Measurements from ENCODE around the gene TPM1.

The TPM1 gene

DNA sequence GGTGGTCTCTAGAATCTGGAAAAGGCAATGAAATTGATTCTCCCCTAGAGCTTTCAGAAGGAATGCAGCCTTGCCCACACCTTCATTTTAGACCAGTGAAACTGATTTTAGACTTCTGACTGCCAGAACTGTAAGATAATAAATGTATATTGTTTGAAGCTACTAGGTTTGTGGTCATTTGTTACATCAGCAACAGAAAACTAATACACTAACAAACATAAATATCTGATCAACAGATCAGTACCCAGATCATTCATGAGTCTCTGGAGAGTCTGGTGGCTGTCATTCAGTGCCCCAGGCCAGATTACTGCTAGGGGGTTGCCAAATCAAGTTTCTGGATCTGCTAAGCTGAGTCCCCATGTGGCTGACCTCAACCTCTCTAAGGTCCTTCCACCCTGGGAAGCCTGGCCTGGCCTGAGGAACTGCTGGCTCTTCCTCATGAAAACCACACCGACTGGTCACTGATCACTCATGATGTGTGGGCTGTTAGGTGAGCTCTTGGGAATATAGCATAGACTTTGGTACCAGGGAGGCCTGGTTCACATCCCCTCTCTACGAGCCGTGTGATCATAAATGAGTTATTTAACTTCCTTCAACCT, 68.0 kb downstream of the TPM1 start:
- no peak for DNase-seq
- in situ Hi-C loops (cut with HindIII; ENCODE audit: low pct_ligation_motif_present, low sequenced_read_pairs) = no loop called here
- TF ChIP-seq, protein P1, sequence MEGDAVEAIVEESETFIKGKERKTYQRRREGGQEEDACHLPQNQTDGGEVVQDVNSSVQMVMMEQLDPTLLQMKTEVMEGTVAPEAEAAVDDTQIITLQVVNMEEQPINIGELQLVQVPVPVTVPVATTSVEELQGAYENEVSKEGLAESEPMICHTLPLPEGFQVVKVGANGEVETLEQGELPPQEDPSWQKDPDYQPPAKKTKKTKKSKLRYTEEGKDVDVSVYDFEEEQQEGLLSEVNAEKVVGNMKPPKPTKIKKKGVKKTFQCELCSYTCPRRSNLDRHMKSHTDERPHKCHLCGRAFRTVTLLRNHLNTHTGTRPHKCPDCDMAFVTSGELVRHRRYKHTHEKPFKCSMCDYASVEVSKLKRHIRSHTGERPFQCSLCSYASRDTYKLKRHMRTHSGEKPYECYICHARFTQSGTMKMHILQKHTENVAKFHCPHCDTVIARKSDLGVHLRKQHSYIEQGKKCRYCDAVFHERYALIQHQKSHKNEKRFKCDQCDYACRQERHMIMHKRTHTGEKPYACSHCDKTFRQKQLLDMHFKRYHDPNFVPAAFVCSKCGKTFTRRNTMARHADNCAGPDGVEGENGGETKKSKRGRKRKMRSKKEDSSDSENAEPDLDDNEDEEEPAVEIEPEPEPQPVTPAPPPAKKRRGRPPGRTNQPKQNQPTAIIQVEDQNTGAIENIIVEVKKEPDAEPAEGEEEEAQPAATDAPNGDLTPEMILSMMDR (IDR thresholded peaks at IDR 0.05; ENCODE audit: low read depth, low read length, missing control alignments) = no peak

DNA sequence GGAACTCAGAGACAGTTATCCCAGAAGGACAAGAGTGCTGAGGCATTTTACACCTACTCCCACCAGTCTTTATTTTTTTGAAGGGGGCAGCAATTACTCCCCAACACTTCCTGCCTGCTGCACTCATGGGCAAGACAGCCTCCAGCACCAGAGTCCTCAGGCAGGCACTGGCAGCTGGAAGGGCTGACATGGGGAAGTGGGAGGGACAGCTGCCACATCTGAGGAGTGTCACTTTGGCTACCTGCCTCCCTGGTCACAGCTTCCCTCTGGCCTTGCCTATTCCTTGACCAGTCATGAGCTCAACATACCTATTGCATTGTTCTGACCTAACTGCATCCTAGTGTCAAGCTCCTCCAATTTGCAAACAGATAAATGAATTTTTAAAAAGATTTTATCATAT, 68.9 kb downstream of the TPM1 start:
- DNase-seq = no peak
- Histone ChIP-seq H3K27me3 (replicated peaks) (no peaks in the 10 kb centered on the region), H3K27ac (no peak overlapping the region), H3K36me3 (replicated peaks) (no peaks in the 10 kb centered on the region), H3K4me3 (ENCODE audit: low read depth, low read length) (no peak overlapping the region)
- in situ Hi-C loops (cut with HindIII; ENCODE audit: low pct_ligation_motif_present, low sequenced_read_pairs) = no loop called here
- TF ChIP-seq, protein P1 (IDR thresholded peaks at IDR 0.05; ENCODE audit: low read depth, low read length, missing control alignments) = no peak

More for the DNA sequence above, 68.0 kb downstream of the TPM1 start:
- Histone ChIP-seq H3K4me3 (ENCODE audit: low read depth, low read length) (no peak overlapping the region), H3K36me3 (replicated peaks) (no peaks in the 10 kb centered on the region), H3K27me3 (replicated peaks) (no peaks in the 10 kb centered on the region), H3K27ac (no peak overlapping the region)

DNA sequence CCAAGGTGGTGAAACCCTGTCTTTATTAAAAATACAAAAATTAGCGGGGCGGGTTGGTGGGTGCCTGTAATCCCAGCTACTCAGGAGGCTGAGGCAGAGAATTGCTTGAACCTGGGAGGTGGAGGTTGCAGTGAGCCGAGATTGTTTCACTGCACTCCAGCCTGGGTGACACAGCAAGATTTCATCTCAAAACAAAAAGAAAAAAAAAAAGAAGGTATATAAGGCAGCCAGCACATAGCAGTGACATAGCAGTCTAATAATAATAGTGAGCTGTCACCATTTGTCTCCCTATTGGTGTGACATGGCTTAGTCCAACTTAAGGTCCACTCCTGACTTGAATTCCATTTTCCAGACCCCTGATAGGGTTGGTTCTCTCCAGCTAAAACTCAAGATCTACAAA, 70.3 kb downstream of the TPM1 start:
- H3K27ac ChIP-seq = no peak overlapping the region
- no peaks in the 10 kb centered on the region for H3K27me3 ChIP-seq (replicated peaks)
- no peak for DNase-seq
- TF ChIP-seq, protein P1 (IDR thresholded peaks at IDR 0.05; ENCODE audit: low read depth, low read length, missing control alignments) = no peak
- H3K4me3 ChIP-seq (ENCODE audit: low read depth, low read length) = no peak overlapping the region
- in situ Hi-C loops (cut with HindIII; ENCODE audit: low pct_ligation_motif_present, low sequenced_read_pairs) = no loop called here
- H3K36me3 ChIP-seq (replicated peaks) = no peaks in the 10 kb centered on the region

DNA sequence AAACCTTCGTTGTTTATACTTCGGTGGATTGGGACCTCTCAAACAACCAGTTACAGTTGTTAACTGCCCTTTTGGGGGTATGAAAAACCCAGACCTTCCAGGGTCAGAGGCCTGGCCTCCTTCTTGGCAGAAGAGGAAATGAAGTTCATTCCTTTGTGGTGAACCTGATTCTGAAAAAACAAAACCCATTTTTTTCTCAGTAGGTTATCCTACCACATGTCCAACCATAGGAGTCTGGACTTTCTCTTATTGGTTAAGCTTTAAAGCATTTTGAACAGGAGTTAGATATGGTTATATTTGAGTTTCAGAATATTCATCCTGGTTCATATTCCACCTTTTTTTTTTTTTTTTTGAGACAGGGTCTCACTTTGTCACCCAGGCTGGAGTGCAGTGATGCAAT, 71.9 kb downstream of the TPM1 start:
- TF ChIP-seq, protein P1 (IDR thresholded peaks at IDR 0.05; ENCODE audit: low read depth, low read length, missing control alignments) = no peak
- Histone ChIP-seq H3K4me3 (ENCODE audit: low read depth, low read length) (no peak overlapping the region), H3K36me3 (replicated peaks) (no peaks in the 10 kb centered on the region), H3K27me3 (replicated peaks) (no peaks in the 10 kb centered on the region), H3K27ac (no peak overlapping the region)
- no peak for DNase-seq
- in situ Hi-C loops (cut with HindIII; ENCODE audit: low pct_ligation_motif_present, low sequenced_read_pairs) = no loop called here

Measured in brain microvascular endothelial cell (primary cell).